Epithelial cell of esophagus (primary cell): ENCODE results near the gene ADRA2B.

Source experiments
- DNase-seq: peaks from one replicate; pipeline ENCODE4 v3.0.0; 2010; ENCODE audit warnings: low read depth
- H3K4me3 ChIP-seq: 2 replicates; pipeline ENCODE4 v1.5.1; 2011; ENCODE audit warnings: mild to moderate bottlenecking, low read length, control low read depth
- TF ChIP-seq, protein P1 (sequence below): IDR thresholded peaks from 2 replicates; pipeline ENCODE4 v1.5.1; 2011; ENCODE audit warnings: low read depth, mild to moderate bottlenecking, low read length, control low read depth, inconsistent platforms; ENCODE audit not compliant: insufficient read depth; ENCODE audit errors: missing control alignments

Gene ADRA2B

DNA sequence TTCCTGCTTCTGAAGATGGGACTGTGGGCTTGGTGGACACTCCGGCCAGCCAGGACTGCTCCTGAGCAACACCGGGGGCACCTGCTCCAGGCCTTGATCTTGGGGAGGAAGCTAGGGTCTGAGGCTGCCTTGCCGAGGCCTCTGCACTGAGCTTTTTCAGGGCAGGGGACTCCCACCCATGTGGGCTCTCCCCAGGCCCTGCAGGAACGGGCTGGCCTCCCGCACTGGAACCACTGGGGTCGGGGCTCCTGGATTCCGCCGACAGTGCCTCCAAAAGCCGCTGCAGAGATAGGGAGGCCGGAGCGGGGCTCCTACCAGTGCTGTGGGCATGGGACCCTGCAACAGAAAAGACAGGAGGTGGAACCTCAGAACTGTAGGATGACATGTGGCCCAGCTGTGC is 7.6 kb upstream of the ADRA2B start:
- TF ChIP-seq, protein P1, sequence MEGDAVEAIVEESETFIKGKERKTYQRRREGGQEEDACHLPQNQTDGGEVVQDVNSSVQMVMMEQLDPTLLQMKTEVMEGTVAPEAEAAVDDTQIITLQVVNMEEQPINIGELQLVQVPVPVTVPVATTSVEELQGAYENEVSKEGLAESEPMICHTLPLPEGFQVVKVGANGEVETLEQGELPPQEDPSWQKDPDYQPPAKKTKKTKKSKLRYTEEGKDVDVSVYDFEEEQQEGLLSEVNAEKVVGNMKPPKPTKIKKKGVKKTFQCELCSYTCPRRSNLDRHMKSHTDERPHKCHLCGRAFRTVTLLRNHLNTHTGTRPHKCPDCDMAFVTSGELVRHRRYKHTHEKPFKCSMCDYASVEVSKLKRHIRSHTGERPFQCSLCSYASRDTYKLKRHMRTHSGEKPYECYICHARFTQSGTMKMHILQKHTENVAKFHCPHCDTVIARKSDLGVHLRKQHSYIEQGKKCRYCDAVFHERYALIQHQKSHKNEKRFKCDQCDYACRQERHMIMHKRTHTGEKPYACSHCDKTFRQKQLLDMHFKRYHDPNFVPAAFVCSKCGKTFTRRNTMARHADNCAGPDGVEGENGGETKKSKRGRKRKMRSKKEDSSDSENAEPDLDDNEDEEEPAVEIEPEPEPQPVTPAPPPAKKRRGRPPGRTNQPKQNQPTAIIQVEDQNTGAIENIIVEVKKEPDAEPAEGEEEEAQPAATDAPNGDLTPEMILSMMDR: no peak
- no peak for DNase-seq
- H3K4me3 ChIP-seq: no peak overlapping the region

DNA sequence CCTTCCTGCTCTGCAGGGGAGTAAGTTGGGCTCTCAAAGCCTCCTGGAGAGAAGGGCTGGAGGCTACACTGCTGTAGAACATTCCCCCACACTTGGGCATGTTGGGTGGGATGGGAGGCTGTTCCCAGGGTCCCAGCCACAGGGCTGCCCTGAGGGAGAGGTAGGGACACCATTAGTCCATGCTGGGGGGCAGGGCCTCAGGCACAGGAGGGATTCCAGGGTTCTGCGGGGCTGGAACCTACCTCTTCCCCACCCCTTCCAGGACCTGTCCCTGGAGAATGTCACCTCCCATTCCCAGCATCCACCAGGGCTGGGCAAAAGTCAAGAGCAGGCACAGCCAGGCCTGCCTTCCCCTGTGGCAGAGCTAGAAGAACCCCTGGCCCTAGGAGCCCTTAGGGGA is 6.9 kb upstream of the ADRA2B start:
- no peak overlapping the region for H3K4me3 ChIP-seq
- TF ChIP-seq, protein P1: no peak

DNA sequence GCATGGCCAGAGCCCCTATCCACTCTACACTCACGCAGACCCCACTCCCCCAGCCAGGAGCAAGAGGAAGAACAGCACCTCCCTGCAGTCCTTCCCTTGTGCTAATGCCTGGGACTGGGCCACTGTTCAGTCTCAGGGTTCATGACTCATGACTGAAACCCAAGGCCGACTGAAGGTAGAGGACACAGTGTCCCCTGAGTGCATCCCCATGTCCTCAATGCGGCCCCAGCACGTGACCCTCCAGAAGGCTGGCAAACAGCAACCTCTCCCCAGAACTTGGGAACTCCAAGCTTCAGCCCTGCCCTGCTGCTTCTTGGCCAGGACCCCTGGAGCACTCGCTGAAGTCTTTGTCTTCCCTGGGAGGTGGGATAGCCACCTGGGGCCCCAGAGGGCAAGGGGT is 6.0 kb upstream of the ADRA2B start:
- DNase-seq: no peak
- TF ChIP-seq, protein P1: no peak
- H3K4me3 ChIP-seq: no peak overlapping the region

More for the DNA sequence above, 6.9 kb upstream of the ADRA2B start:
- DNase-seq: no peak

DNA sequence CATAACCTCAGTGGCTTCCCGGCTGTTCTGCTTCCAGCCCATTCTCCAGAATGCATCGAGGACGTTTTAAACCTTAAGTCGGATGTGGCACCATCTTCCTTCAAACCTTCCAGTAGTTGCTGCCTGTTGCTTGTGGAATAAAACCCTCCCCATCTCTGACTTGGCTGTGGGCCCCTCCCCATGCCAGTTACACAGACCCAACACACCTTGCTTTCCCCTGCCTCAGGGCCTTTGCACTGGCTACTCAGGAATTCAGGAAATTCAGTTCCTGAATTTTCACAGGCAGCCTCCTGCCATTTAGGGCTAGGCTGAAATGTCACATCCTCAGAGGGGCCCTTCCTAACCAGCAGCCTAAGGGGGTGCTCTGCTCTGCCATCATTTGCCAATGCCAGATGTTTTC is 5.0 kb upstream of the ADRA2B start:
- no peak for DNase-seq
- TF ChIP-seq, protein P1: no peak
- H3K4me3 ChIP-seq: no peak overlapping the region

DNA sequence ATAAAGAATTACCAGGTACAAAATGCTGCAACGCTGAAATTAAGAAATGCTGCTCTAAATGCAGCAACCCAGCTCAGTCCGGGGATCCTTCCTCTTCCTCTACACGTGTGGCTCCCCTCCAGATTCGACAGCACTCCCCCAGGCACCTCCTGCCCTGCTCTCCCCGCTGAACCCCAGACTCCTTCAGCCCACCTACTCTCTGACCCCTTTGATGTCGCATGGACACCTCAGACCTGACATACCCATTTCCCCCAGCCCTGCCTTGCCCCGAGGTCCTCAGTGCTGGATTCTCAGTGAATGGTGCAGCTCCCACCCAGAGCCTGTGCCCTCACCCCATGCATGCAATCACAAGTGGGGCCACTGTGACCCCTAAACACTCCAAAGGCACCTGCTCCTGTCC is 4.6 kb upstream of the ADRA2B start:
- TF ChIP-seq, protein P1: no peak
- H3K4me3 ChIP-seq: no peak overlapping the region
- no peak for DNase-seq

DNA sequence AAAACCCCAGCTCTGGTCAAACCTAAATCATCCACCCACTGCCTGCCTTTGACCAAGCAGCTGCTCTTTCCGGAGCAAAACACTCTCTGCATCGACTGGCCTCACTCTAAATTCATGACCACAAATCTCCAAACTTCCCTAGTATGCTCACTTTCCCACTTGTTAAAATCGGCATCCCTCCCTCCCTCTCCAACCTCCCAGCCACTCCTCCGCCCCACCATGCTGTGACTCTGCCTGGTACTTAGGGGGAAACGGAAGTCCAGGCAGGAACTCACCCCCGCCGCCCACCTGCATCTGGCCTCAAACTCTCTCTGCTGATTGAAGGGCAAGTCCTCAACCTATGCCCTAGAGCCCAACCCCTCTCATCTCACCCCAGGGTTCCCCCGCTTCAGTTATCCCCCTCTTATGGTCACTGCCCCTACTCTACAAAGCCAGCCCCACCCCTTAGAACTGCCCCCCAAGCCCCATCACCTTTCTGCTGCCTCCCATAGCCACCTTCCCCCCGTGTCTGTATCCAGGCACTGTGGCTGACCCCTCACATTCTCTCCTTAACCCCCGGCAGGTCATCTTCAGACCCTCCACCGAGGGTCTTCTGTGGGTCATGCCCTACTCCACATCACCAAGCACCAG is 3.8 kb upstream of the ADRA2B start:
- no peak overlapping the region for H3K4me3 ChIP-seq
- DNase-seq: no peak
- TF ChIP-seq, protein P1: no peak

DNA sequence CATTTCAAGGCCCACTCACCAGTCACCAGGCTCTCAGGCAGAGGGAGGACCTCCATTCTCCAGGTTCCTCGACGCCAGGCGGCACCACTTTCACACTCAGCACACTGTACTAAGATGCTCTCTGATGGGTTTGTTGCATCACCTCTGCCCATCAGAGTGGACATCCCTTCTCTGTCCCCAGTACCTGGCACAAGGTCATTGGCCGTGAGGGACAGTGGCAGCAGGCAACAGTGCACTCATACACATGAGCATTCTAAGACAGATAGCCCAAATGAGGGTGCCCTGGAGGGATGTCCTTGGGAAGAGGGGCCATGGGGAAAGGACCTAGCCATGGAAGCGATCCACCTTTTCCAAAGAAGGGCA is 3.0 kb upstream of the ADRA2B start:
- TF ChIP-seq, protein P1: no peak
- DNase-seq: no peak
- no peak overlapping the region for H3K4me3 ChIP-seq
